OCI-LY7 (cell line): Measurements from ENCODE around the gene NENF. TPM values are rescaled to one million over a fixed set of nuclear protein-coding genes. Genes with fewer than 3 reads are reported as not detected.

Experiments used
- BruUV-seq: library from RNA; stranded (reverse); fragments of 400-500 nt; replicated peaks from 2 replicates; lab custom pipeline; 2021; lab: Mats Ljungman, UMichigan
- CTCF ChIA-PET: fragments of 300-600 bp; sonication (Branson Sonifier 250); formaldehyde crosslinking; loops from one replicate; lab custom pipeline; 2022; ENCODE audit warnings: antibody characterized with exemption; ENCODE audit not compliant: unreplicated experiment; lab: Charles Lee
- POLR2A ChIA-PET: fragments of 300-600 bp; sonication (Branson Sonifier 250); formaldehyde crosslinking; loops from one replicate; lab custom pipeline; 2022; ENCODE audit warnings: antibody characterized with exemption; lab: Charles Lee
- DNase-seq: peaks from one replicate; pipeline ENCODE4 v3.0.0-alpha.2; 2015; ENCODE audit warnings: low spot score
- H2AFZ ChIP-seq: fragments of 200-600 bp; sonication (generic), shearing (Covaris generic); 2 replicates; pipeline ENCODE4 v1.6.1; 2014; ENCODE audit warnings: mild to moderate bottlenecking, antibody characterized with exemption, low read length, moderate library complexity
- H3K27ac ChIP-seq: fragments of 200-600 bp; sonication (generic); 2 replicates; pipeline ENCODE4 v1.5.1; 2014; ENCODE audit warnings: mixed run types, low read depth, mild to moderate bottlenecking, moderate library complexity, low read length, inconsistent platforms; ENCODE audit not compliant: poor library complexity, severe bottlenecking
- H3K36me3 ChIP-seq: fragments of 200-600 bp; sonication (generic); 2 replicates; pipeline ENCODE4 v1.6.1; 2014; ENCODE audit warnings: mild to moderate bottlenecking, antibody characterized with exemption, low read length, moderate library complexity, mixed read lengths; ENCODE audit not compliant: insufficient read depth
- H3K4me1 ChIP-seq: fragments of 200-600 bp; sonication (generic); 2 replicates; pipeline ENCODE4 v1.5.1; 2014; ENCODE audit warnings: mild to moderate bottlenecking, low read length; ENCODE audit not compliant: insufficient read depth, poor library complexity, severe bottlenecking
- H3K4me2 ChIP-seq: fragments of 200-600 bp; sonication (generic); 2 replicates; pipeline ENCODE4 v1.6.1; 2014; ENCODE audit warnings: mild to moderate bottlenecking, low read length
- H3K4me3 ChIP-seq: fragments of 200-600 bp; sonication (generic); 2 replicates; pipeline ENCODE4 v1.5.1; 2014; ENCODE audit warnings: mild to moderate bottlenecking, low read depth, low read length; ENCODE audit not compliant: poor library complexity, severe bottlenecking
- H3K79me2 ChIP-seq: fragments of 200-600 bp; sonication (generic); 2 replicates; pipeline ENCODE4 v1.6.1; 2016; ENCODE audit warnings: low read depth, mild to moderate bottlenecking, low read length, moderate library complexity, mixed read lengths; ENCODE audit not compliant: insufficient read depth
- H3K9me2 ChIP-seq: fragments of 200-600 bp; sonication (generic); 2 replicates; pipeline ENCODE4 v1.6.1; 2016; ENCODE audit warnings: mild to moderate bottlenecking, low read length, mixed read lengths; ENCODE audit not compliant: insufficient read depth
- H3K9me3 ChIP-seq: fragments of 200-600 bp; sonication (generic); 2 replicates; pipeline ENCODE4 v1.6.1; 2014; ENCODE audit warnings: mild to moderate bottlenecking, mixed run types, low read length, mixed read lengths
- H4K20me1 ChIP-seq: fragments of 200-600 bp; sonication (generic); 2 replicates; pipeline ENCODE4 v1.6.1; 2014; ENCODE audit warnings: mild to moderate bottlenecking, antibody characterized with exemption, low read length, moderate library complexity, mixed read lengths; ENCODE audit not compliant: insufficient read depth
- EZH2phosphoT487 ChIP-seq: fragments of 200-600 bp; sonication (generic); IDR thresholded peaks from 2 replicates; pipeline ENCODE4 v1.6.1; 2018; ENCODE audit warnings: low read depth, borderline replicate concordance, mild to moderate bottlenecking, mixed run types, antibody characterized with exemption, low read length, moderate library complexity, mixed read lengths
- intact Hi-C: fragments of 100-400 bp; cut with micrococcal nuclease; formaldehyde crosslinking; loops from one replicate; pipeline ENCODE4 v1.10.0; 2022; ENCODE audit not compliant: unreplicated experiment
- total RNA-seq, 2 experiments: library from RNA; depleted of rRNA in 1 of 2; stranded (reverse); fragments of >200 nt in 1 of 2; shearing (Covaris generic) in 1 of 2; gene quantifications; 2 replicates each; pipeline ENCODE4 v1.2.3, GENCODE V29; 2014 to 2022
- TF ChIP-seq, protein P1 (sequence below): fragments of 200-600 bp; sonication (generic); conservative IDR thresholded peaks from 2 replicates; pipeline ENCODE4 v1.5.1; 2014; ENCODE audit warnings: mild to moderate bottlenecking, antibody characterized with exemption, low read length, moderate library complexity, mixed read lengths

The NENF gene
- total RNA-seq, 2 experiments from 2014 or later, result 12.7 to 15.5 TPM

DNA sequence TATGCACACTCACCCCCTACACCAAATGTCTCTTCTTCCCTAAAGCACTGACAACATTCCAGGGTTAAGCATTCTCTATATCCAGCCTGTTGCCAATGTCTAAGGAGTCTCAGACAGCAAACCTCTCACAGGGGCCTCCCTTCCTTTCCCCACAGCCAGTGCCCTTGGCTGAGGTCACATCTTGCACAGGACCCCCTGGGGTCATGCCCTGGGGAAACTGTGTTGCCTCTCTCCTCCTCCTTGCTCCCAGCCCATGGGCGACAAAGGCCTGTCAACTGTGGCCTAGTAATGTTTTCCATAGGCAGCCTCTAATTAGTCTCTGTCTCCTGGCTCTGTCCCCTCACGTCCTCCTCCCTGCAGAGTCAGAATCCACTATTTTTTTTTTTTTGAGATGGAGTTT is 54.6 kb downstream of the NENF start:
- ChIA-PET POLR2A (interaction anchor here (1.4 kb wide), 1 partner anchor 21 kb away, joined by 3 read pairs; no protein-coding TSS in a partner anchor), CTCF (no interaction called here)
- H2AFZ ChIP-seq, result no peak overlapping the region
- no peaks in the 10 kb centered on the region for H3K4me1 ChIP-seq
- TF ChIP-seq, protein P1, sequence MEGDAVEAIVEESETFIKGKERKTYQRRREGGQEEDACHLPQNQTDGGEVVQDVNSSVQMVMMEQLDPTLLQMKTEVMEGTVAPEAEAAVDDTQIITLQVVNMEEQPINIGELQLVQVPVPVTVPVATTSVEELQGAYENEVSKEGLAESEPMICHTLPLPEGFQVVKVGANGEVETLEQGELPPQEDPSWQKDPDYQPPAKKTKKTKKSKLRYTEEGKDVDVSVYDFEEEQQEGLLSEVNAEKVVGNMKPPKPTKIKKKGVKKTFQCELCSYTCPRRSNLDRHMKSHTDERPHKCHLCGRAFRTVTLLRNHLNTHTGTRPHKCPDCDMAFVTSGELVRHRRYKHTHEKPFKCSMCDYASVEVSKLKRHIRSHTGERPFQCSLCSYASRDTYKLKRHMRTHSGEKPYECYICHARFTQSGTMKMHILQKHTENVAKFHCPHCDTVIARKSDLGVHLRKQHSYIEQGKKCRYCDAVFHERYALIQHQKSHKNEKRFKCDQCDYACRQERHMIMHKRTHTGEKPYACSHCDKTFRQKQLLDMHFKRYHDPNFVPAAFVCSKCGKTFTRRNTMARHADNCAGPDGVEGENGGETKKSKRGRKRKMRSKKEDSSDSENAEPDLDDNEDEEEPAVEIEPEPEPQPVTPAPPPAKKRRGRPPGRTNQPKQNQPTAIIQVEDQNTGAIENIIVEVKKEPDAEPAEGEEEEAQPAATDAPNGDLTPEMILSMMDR, result no peak
- TF ChIP-seq EZH2phosphoT487, result no peak
- no peak overlapping the region for H3K4me3 ChIP-seq
- H3K79me2 ChIP-seq, result no peaks in the 10 kb centered on the region
- H3K4me2 ChIP-seq, result no peak overlapping the region
- H3K9me2 ChIP-seq, result no peaks in the 10 kb centered on the region
- H3K36me3 ChIP-seq, result no peaks in the 10 kb centered on the region
- no peak overlapping the region for H3K27ac ChIP-seq
- no TSS peak for BruUV-seq
- no peaks in the 10 kb centered on the region for H4K20me1 ChIP-seq
- DNase-seq, result no peak
- no peaks in the 10 kb centered on the region for H3K9me3 ChIP-seq
- intact Hi-C loops, result no loop called here

- no peaks in the 10 kb centered on the region for H3K79me2 ChIP-seq
- no peaks in the 10 kb centered on the region for H4K20me1 ChIP-seq
- no peaks in the 10 kb centered on the region for H3K4me1 ChIP-seq
- no peaks in the 10 kb centered on the region for H3K9me2 ChIP-seq
- no peak overlapping the region for H3K4me2 ChIP-seq
- intact Hi-C loops, result no loop called here
- H3K4me3 ChIP-seq, result no peak overlapping the region
- H3K9me3 ChIP-seq, result no peaks in the 10 kb centered on the region
- no peak overlapping the region for H2AFZ ChIP-seq
- DNase-seq, result no peak
- BruUV-seq, result no TSS peak
- ChIA-PET POLR2A (interaction anchor here (1.4 kb wide), 1 partner anchor 22 kb away, joined by 3 read pairs; no protein-coding TSS in a partner anchor), CTCF (no interaction called here)
- no peak overlapping the region for H3K27ac ChIP-seq
- H3K36me3 ChIP-seq, result no peaks in the 10 kb centered on the region
- TF ChIP-seq, protein P1, result no peak
Measured at GRCh38 chr1:212487774-212488435, 55.2 kb downstream of the NENF start.
